Activated CD4-positive, alpha-beta T cell treated with anti-CD3 and anti-CD28 coated beads, Interleukin-2, amount 10 ng/mL, durations not matched to agents 7 days and 5 days (primary cell): ENCODE results near the gene NRN1L. TPM values are rescaled to one million over a fixed set of nuclear protein-coding genes. Genes with fewer than 3 reads are reported as not detected.

Experiments
- CTCF ChIA-PET: fragments of 350-600 bp; sonication (Branson Sonifier 250); formaldehyde crosslinking; loops from one replicate; lab custom pipeline; 2021; ENCODE audit warnings: antibody characterized with exemption; lab: Charles Lee
- POLR2A ChIA-PET: fragments of 350-600 bp; sonication (Branson Sonifier 250); formaldehyde crosslinking; loops from one replicate; lab custom pipeline; 2021; ENCODE audit warnings: antibody characterized with exemption; lab: Charles Lee
- DNase-seq: peaks from one replicate; pipeline ENCODE4 v3.0.0-alpha.2; 2020
- H3K27ac Mint-ChIP-seq: one replicate; pipeline ENCODE4 v1.8.0; 2021; ENCODE audit warnings: mild to moderate bottlenecking, moderate library complexity, mixed read lengths
- H3K27me3 Mint-ChIP-seq: one replicate; pipeline ENCODE4 v1.8.0; 2021; ENCODE audit warnings: mixed read lengths
- H3K36me3 Mint-ChIP-seq: one replicate; pipeline ENCODE4 v1.8.0; 2021; ENCODE audit warnings: low read depth, mixed read lengths
- H3K4me1 Mint-ChIP-seq: one replicate; pipeline ENCODE4 v1.8.0; 2021; ENCODE audit warnings: mixed read lengths
- H3K4me3 Mint-ChIP-seq: one replicate; pipeline ENCODE4 v1.8.0; 2021; ENCODE audit warnings: mild to moderate bottlenecking, moderate library complexity, mixed read lengths
- H3K9me3 Mint-ChIP-seq: one replicate; pipeline ENCODE4 v1.8.0; 2021; ENCODE audit warnings: mixed read lengths
- total RNA-seq, 2 experiments: library from RNA; stranded (reverse); gene quantifications; one replicate each; pipeline ENCODE4 v1.2.3, GENCODE V29; 2021

The NRN1L gene
- total RNA-seq, 2 experiments from 2014 or later, result 1.5 to 2.5 TPM

- ChIA-PET POLR2A (no interaction called here), CTCF (interaction anchor here (0.7 to 4.7 kb wide), 5 partner anchors 13 to 62 kb away, joined by 3 to 18 read pairs (median 3); partner anchors contain the start of gene PSKH1)
- H3K9me3 Mint-ChIP-seq, result no peaks in the 10 kb centered on the region
- peaks cover 23% of the 10 kb centered on the region for H3K4me1 Mint-ChIP-seq
- H3K4me3 Mint-ChIP-seq, result no peak overlapping the region
- no peaks in the 10 kb centered on the region for H3K27me3 Mint-ChIP-seq
- H3K36me3 Mint-ChIP-seq, result peaks cover 41% of the 10 kb centered on the region
- DNase-seq, result no peak
- no peak overlapping the region for H3K27ac Mint-ChIP-seq
Measured at GRCh38 chr16:67878232-67878631, 6.5 kb upstream of the NRN1L start.

- POLR2A ChIA-PET, result no interaction called here
- Mint-ChIP-seq H3K9me3 (no peaks in the 10 kb centered on the region), H3K36me3 (peaks cover 47% of the 10 kb centered on the region)
Measured at GRCh38 chr16:67878846-67879245, 5.8 kb upstream of the NRN1L start.

DNA sequence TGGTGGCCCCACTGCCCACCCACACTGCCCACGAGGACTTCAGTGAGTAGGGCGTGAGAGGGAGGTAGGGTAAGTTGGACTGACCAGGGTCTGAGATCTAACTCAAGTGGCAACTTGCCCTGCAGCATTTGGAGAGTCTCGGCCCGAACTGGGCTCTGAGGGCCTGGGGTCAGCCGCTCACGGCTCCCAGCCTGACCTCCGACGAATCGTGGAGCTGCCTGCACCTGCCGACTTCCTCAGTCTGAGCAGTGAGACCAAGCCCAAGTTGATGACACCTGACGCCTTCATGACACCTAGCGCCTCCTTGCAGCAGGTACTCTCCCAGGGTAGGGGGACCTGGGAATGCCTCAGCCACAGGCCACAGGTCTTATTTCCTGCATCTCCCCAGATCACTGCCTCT, 5.2 kb upstream of the NRN1L start:
- Mint-ChIP-seq H3K4me1 (peaks cover 15% of the 10 kb centered on the region), H3K27ac (no peak overlapping the region), H3K27me3 (no peaks in the 10 kb centered on the region), H3K4me3 (no peak overlapping the region), H3K36me3 (peaks cover 48% of the 10 kb centered on the region), H3K9me3 (no peaks in the 10 kb centered on the region)
- POLR2A ChIA-PET, result no interaction called here
- CTCF ChIA-PET, result interaction anchor here (1.0 to 4.7 kb wide), 5 partner anchors 9 to 63 kb away, joined by 3 to 18 read pairs (median 4); partner anchors contain the start of gene PSKH1
- no peak for DNase-seq

More at GRCh38 chr16:67878846-67879245, 5.8 kb upstream of the NRN1L start:
- Mint-ChIP-seq H3K27me3 (no peaks in the 10 kb centered on the region), H3K27ac (no peak overlapping the region), H3K4me1 (peaks cover 21% of the 10 kb centered on the region), H3K4me3 (no peak overlapping the region)
- DNase-seq, result no peak
- CTCF ChIA-PET, result interaction anchor here (1.0 to 4.7 kb wide), 5 partner anchors 9 to 62 kb away, joined by 3 to 18 read pairs (median 4); partner anchors contain the start of gene PSKH1

DNA sequence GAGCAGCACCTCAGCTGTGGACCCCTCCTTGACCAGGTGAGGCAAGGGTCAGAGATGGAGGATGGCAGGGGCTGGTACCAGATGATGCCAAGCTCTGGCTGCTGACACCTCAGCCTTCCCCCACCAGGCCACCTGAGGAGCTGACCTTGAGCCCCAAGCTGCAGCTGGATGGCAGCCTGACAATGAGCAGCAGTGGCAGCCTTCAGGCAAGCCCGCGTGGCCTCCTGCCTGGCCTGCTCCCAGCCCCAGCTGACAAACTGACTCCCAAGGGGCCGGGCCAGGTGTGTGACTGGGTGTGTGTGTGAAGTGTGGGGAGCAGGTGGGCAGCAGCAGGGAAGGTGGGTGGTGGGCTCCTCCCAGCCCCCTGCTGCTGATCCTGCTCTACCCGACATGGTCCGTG, 4.7 kb upstream of the NRN1L start:
- Mint-ChIP-seq H3K4me3 (no peak overlapping the region), H3K27ac (no peak overlapping the region), H3K4me1 (peaks cover 11% of the 10 kb centered on the region), H3K9me3 (no peaks in the 10 kb centered on the region), H3K27me3 (no peaks in the 10 kb centered on the region), H3K36me3 (peaks cover 50% of the 10 kb centered on the region)
- DNase-seq, result no peak
- POLR2A ChIA-PET, result no interaction called here
- CTCF ChIA-PET, result interaction anchor here (0.5 to 4.7 kb wide), 4 partner anchors 12 to 468 kb away, joined by 4 to 18 read pairs (median 7); partner anchors contain the start of gene PSKH1

GRCh38 chr16:67880584-67880983, 4.1 kb upstream of the NRN1L start:
- no peaks in the 10 kb centered on the region for H3K9me3 Mint-ChIP-seq
- peaks cover 53% of the 10 kb centered on the region for H3K36me3 Mint-ChIP-seq
- ChIA-PET CTCF (interaction anchor here (0.5 to 0.7 kb wide), 3 partner anchors 10 to 468 kb away, joined by 3 to 6 read pairs (median 3); no protein-coding TSS in a partner anchor), POLR2A (no interaction called here)
- DNase-seq, result no peak
- H3K4me3 Mint-ChIP-seq, result no peak overlapping the region
- no peak overlapping the region for H3K27ac Mint-ChIP-seq
- peaks cover 4% of the 10 kb centered on the region for H3K4me1 Mint-ChIP-seq
- no peaks in the 10 kb centered on the region for H3K27me3 Mint-ChIP-seq

GRCh38 chr16:67881621-67882161, 3.0 kb upstream of the NRN1L start:
- Mint-ChIP-seq H3K36me3 (peaks cover 51% of the 10 kb centered on the region), H3K27me3 (no peaks in the 10 kb centered on the region), H3K27ac (no peak overlapping the region), H3K4me3 (no peak overlapping the region), H3K9me3 (no peaks in the 10 kb centered on the region), H3K4me1 (no peaks in the 10 kb centered on the region)
- ChIA-PET POLR2A (no interaction called here), CTCF (interaction anchor here (0.6 to 3.7 kb wide), 6 partner anchors 11 to 361 kb away, joined by 3 to 24 read pairs (median 3); partner anchors contain the start of genes PSKH1 and PSMB10)
- no peak for DNase-seq

DNA sequence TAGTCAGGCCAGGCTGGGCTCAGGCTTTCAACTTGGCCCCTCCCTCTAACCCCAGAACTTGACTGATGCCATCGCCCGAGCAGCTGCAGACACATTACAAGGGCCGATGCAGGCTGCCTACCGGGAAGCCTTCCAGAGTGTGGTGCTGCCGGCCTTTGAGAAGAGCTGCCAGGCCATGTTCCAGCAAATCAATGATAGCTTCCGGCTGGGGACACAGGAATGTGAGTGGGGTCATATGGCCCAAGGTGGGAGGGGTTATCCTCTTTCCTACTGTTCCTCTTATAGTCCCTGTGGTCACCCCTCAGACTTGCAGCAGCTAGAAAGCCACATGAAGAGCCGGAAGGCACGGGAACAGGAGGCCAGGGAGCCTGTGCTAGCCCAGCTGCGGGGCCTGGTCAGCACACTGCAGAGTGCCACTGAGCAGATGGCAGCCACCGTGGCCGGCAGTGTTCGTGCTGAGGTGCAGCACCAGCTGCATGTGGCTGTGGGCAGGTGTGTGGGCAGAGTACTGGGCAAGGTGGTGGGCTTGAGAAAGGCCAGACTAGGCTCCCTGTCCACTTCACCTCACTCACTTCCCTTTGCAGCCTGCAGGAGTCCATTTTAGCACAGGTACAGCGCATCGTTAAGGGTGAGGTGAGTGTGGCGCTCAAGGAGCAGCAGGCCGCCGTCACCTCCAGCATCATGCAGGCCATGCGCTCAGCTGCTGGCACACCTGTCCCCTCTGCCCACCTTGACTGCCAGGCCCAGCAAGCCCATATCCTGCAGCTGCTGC, 2.1 kb upstream of the NRN1L start:
- peaks cover 45% of the 10 kb centered on the region for H3K36me3 Mint-ChIP-seq
- no peak for DNase-seq
- H3K4me3 Mint-ChIP-seq, result no peak overlapping the region
- no peaks in the 10 kb centered on the region for H3K27me3 Mint-ChIP-seq
- H3K4me1 Mint-ChIP-seq, result no peaks in the 10 kb centered on the region
- H3K9me3 Mint-ChIP-seq, result no peaks in the 10 kb centered on the region
- CTCF ChIA-PET, result interaction anchor here (0.6 to 3.7 kb wide), 16 partner anchors 10 to 192 kb away, joined by 3 to 24 read pairs (median 5); partner anchors contain the start of genes PSKH1 and PSMB10
- no peak overlapping the region for H3K27ac Mint-ChIP-seq
- POLR2A ChIA-PET, result interaction anchor here (0.6 kb wide), 1 partner anchor 373 kb away, joined by 4 read pairs; no protein-coding TSS in a partner anchor

DNA sequence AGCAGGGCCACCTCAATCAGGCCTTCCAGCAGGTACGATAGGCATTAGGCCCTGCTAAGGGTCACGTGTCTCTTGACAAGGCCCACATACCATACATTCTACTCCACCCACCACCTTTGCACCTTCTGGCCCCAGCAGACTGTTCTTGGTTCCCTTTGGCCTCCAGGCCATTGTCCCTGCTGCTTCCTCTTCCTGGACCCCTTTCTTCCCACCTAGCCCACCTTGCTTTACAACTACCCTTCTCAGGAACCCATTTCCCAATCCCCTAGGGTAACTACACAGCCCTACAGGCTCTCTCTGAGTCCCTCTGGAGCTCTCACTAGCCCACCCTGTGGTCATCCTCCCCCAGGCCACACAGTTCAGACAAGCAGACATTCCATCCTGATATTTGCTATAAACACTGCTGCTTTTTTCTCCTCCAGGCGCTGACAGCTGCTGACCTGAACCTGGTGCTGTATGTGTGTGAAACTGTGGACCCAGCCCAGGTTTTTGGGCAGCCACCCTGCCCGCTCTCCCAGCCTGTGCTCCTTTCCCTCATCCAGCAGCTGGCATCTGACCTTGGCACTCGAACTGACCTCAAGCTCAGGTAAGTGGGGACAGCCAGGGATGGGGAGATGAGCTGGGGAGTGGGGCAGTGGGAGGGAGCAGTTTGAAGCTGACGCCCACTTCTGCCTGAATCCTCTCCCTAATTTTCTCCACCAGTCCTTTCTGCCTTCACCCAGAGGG, 1.4 kb upstream of the NRN1L start:
- DNase-seq, result no peak
- Mint-ChIP-seq H3K27me3 (no peaks in the 10 kb centered on the region), H3K36me3 (peaks cover 40% of the 10 kb centered on the region), H3K4me3 (no peak overlapping the region), H3K27ac (no peak overlapping the region), H3K4me1 (no peaks in the 10 kb centered on the region), H3K9me3 (no peaks in the 10 kb centered on the region)
- POLR2A ChIA-PET, result interaction anchor here (0.6 to 1.0 kb wide), 2 partner anchors 47 to 120 kb away, joined by 3 to 4 read pairs; no protein-coding TSS in a partner anchor
- CTCF ChIA-PET, result interaction anchor here (0.6 to 3.7 kb wide), 31 partner anchors 8 to 330 kb away, joined by 3 to 24 read pairs (median 4); partner anchors contain the start of gene PSKH1

DNA sequence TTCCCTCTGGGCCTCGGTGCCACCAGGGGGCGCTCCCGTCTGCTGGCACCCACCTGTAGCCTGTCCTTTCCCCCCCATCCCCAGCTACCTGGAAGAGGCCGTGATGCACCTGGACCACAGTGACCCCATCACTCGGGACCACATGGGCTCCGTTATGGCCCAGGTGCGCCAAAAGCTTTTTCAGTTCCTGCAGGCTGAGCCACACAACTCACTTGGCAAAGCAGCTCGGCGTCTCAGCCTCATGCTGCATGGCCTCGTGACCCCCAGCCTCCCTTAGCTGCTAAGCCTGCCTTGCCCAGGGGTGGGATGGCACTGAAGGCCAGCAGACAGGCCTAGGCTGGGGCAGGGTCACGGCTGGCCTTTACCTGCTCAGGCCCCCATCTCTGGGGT, 818 bp upstream of the NRN1L start:
- no peaks in the 10 kb centered on the region for H3K27me3 Mint-ChIP-seq
- DNase-seq, result peak; percentile 69

DNA sequence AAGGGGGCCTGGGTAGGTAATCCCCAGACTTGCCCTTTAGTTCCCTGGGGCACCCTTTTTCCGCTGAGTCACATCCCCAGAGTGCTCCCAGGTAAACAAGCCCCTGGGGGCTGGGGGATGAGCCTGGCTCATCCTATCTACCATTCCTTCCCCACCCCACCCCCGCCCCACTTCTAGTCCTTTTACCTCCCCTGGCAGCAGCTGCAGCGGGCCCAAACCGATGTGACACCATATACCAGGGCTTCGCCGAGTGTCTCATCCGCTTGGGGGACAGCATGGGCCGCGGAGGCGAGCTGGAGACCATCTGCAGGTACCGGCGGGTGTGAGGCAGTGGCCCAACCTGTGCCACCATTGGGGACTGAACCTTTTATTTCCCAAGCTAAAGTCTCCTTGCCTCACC, 860 bp downstream of the NRN1L start:
- Mint-ChIP-seq H3K27ac (no peak overlapping the region), H3K27me3 (no peaks in the 10 kb centered on the region), H3K36me3 (peaks cover 24% of the 10 kb centered on the region), H3K4me1 (no peaks in the 10 kb centered on the region), H3K9me3 (no peaks in the 10 kb centered on the region), H3K4me3 (no peak overlapping the region)
- POLR2A ChIA-PET, result no interaction called here
- DNase-seq, result no peak
- CTCF ChIA-PET, result interaction anchor here (0.7 to 1.6 kb wide), 6 partner anchors 29 to 155 kb away, joined by 3 to 5 read pairs (median 4); no protein-coding TSS in a partner anchor

More for the DNA sequence above, 818 bp upstream of the NRN1L start:
- Mint-ChIP-seq H3K27ac (no peak overlapping the region), H3K4me3 (no peak overlapping the region), H3K4me1 (no peaks in the 10 kb centered on the region), H3K36me3 (peaks cover 36% of the 10 kb centered on the region), H3K9me3 (no peaks in the 10 kb centered on the region)
- CTCF ChIA-PET, result interaction anchor here (0.6 to 3.7 kb wide), 30 partner anchors 9 to 329 kb away, joined by 3 to 24 read pairs (median 4); partner anchors contain the start of gene PSKH1
- POLR2A ChIA-PET, result interaction anchor here (0.6 to 1.0 kb wide), 2 partner anchors 46 to 119 kb away, joined by 3 to 4 read pairs; no protein-coding TSS in a partner anchor

- no peak for DNase-seq
- H3K9me3 Mint-ChIP-seq, result no peaks in the 10 kb centered on the region
- POLR2A ChIA-PET, result no interaction called here
- no peaks in the 10 kb centered on the region for H3K27me3 Mint-ChIP-seq
- peaks cover 24% of the 10 kb centered on the region for H3K36me3 Mint-ChIP-seq
- no peak overlapping the region for H3K27ac Mint-ChIP-seq
- no peaks in the 10 kb centered on the region for H3K4me1 Mint-ChIP-seq
- CTCF ChIA-PET, result interaction anchor here (0.7 to 1.6 kb wide), 7 partner anchors 29 to 155 kb away, joined by 3 to 5 read pairs (median 4); no protein-coding TSS in a partner anchor
- no peak overlapping the region for H3K4me3 Mint-ChIP-seq
Measured at GRCh38 chr16:67885976-67886375, 1.3 kb downstream of the NRN1L start.

DNA sequence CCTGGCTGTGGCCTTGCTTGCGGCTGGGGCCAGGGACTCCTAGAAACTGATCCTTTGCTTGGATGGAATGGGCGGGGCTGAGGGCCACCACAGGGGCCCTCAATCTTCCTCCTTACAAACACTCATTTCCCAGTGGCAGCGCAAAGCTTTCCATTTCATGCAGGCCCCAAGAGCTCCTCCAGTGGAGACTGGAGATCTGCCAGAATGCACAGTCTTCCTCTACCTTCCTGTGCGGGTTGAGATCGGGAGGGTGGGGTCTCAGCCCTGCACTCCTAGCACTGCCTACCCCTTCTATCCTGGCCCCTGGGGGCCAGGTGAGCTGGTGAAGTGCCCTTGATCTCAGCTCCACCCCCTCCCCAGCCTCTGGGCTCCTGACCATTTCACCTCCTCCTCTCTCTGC, 1.7 kb downstream of the NRN1L start:
- no peak overlapping the region for H3K4me3 Mint-ChIP-seq
- peaks cover 24% of the 10 kb centered on the region for H3K36me3 Mint-ChIP-seq
- H3K4me1 Mint-ChIP-seq, result no peaks in the 10 kb centered on the region
- H3K27me3 Mint-ChIP-seq, result no peaks in the 10 kb centered on the region
- POLR2A ChIA-PET, result no interaction called here
- H3K27ac Mint-ChIP-seq, result peak overlapping the region; percentile 14
- H3K9me3 Mint-ChIP-seq, result no peaks in the 10 kb centered on the region
- CTCF ChIA-PET, result interaction anchor here (0.7 to 1.6 kb wide), 7 partner anchors 28 to 154 kb away, joined by 3 to 5 read pairs (median 4); no protein-coding TSS in a partner anchor
- no peak for DNase-seq
